Body of pancreas (tissue), 4 donors: ENCODE data around the gene TIMM22.
"Not testable (repeated sequence)": the region's sequence is repeated elsewhere in the genome, so short reads cannot be mapped to it uniquely, and the experiment has no call there.

Source experiments
- CTCF ChIP-seq, 7 experiments: fragments of 450-650 bp in 4 of 7; fragments of 200-600 bp in 3 of 7; sonication (generic) in 3 of 7; IDR thresholded peaks; one replicate each; pipeline ENCODE4 v1.5.1; 2016 to 2019; ENCODE audit warnings: antibody characterized with exemption in 7 of 7
- POLR2A ChIP-seq, 3 donors: fragments of 450-650 bp; IDR thresholded peaks; one replicate each; pipeline ENCODE4 v1.6.1; 2016; ENCODE audit warnings: antibody characterized with exemption in 3 of 3, mild to moderate bottlenecking in 2 of 3

GRCh38 chr17:971861-972260 is 25.1 kb upstream of the TIMM22 start:
- TF ChIP-seq CTCF, POLR2A (IDR thresholded peaks at IDR 0.05): not testable (repeated sequence)
